Stimulated activated CD8-positive, alpha-beta memory T cell treated with anti-CD3 and anti-CD28 coated beads, Interleukin-4, amount 100 ng/mL, for 1 hour (primary cell): ENCODE data around the gene KDM7A.

ENCODE experiments used
- DNase-seq, 2 donors: peaks; one replicate each; pipeline ENCODE4 v3.0.0-alpha.2; 2020; ENCODE audit warnings: low read depth in 2 of 2, low spot score in 1 of 2

Gene KDM7A

GRCh38 chr7:140093375-140093774 is 83.4 kb downstream of the KDM7A start:
- no peak for DNase-seq

DNA sequence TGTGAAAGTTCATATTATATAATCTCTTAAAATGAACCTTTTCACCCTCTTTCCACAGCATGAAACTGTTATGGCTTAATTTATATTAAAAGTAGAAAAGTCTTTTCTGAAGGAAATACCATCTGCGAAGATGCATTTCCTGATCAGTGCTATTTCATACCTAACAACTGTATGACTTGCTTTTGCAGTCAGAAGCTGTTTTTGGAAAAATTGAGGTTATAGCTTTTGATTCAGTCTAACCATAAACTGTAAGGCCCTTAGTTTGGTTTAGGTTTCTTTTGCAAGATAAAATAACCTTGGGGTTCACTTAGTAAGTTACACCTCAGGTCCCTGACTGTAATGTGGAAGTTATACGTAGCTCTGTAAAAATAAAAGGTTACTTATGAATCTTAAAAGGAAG is 91.3 kb downstream of the KDM7A start:
- DNase-seq, result no peak

DNA sequence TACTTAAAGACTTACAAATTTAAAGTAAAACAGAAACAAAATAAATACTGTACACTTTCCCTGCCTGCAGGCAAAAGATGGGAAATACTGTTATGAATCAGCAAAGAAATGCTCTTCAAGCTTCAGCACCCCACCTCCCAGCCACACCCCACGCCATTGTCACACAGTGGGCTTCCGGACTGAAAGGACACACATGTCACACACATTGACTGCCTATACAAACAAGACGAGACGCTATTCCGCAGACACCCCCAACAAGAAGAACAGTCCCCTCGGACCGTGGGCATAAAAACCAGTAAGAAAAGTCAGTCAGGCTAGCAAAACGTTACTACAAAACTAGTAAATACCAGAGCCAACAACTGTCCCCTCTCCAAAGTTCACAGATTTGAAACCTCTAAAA is 91.8 kb downstream of the KDM7A start:
- DNase-seq, result no peak

- DNase-seq, result no peak
These were observed 92.6 kb downstream of the KDM7A start for GRCh38 chr7:140084142-140084655.

GRCh38 chr7:140082770-140083169 is 94.0 kb downstream of the KDM7A start:
- DNase-seq, result no peak

- no peak for DNase-seq
These were observed 94.9 kb downstream of the KDM7A start for GRCh38 chr7:140081774-140082425.

- DNase-seq, result no peak
These were observed 95.9 kb downstream of the KDM7A start for GRCh38 chr7:140080919-140081318.

- no peak for DNase-seq
These were observed 97.7 kb downstream of the KDM7A start for GRCh38 chr7:140079121-140079536.

GRCh38 chr7:140078392-140078791 is 98.4 kb downstream of the KDM7A start:
- no peak for DNase-seq

- no peak for DNase-seq
These were observed 102.0 kb downstream of the KDM7A start for GRCh38 chr7:140074780-140075179.

- no peak for DNase-seq
These were observed 106.2 kb downstream of the KDM7A start for GRCh38 chr7:140070546-140070945.

GRCh38 chr7:140069298-140069949 is 107.4 kb downstream of the KDM7A start:
- DNase-seq, result no peak

DNA sequence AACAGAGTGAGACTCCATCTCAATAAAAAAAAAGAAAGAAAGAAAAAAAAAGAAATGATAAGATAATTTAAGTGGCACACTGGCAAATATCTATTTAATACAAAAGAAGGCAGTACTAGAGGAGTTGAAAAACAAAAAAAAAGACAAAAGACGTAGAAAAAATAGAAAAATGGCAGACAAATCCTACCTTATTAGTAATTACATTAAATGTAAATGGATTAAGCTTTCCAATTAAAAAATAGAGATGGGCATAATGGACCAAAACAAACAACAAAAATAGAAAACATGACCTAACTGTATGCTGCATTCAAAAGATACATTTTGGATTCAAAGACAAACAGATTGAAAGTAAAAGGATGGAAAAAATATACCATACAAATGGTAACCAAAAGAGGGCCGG is 108.8 kb downstream of the KDM7A start:
- no peak for DNase-seq

DNA sequence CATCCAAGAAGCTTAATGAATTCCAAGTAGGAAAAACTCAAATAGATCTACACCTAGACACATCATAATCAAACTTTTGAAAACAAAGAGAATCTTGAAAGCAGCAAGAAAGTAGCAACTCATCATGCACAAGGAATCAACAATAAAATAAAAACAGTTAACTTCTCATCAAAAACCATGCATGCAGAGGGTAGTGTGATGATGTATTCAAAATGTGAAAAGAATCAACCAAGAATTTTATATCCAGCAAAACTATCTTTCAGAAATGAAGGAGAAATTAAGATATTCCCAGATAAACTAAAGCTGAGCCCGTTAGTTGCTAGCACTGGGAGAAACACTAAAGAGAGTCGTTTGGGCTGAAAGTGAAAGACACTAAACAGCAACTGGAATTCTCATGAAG is 109.7 kb downstream of the KDM7A start:
- no peak for DNase-seq

- DNase-seq, result peak; percentile 75 to 77
These were observed 114.1 kb downstream of the KDM7A start, which contains the start of gene PARP12 for GRCh38 chr7:140062528-140063299. Gene PARP12, minus strand, starts transcription at chr7:140062951. Its CDS starts 104 bp downstream, at chr7:140062847.

DNA sequence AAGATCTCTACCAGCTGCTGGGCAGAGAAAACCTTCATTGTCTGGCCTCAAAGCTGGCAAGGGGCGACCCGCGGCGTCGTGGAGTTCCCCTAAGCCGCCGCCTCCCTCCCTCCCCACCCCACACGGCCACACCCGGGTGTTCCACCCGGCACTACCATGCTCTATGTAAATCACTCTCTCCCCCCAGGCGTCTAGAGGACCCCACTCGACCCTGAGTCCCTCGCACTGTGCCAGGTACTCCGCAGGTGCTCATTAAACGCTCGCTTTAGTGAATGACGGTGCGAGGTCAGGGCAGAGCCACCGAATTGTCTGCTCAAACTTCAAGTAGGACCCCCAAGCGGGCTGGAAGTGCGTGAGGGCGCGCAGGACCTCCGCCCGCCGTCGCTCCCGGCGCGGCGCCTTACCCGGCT is 114.7 kb downstream of the KDM7A start:
- DNase-seq, result peak; percentile 11 to 35

GRCh38 chr7:140061607-140061930 is 115.2 kb downstream of the KDM7A start:
- no peak for DNase-seq

- no peak for DNase-seq
These were observed 115.8 kb downstream of the KDM7A start for GRCh38 chr7:140060788-140061606.

DNA sequence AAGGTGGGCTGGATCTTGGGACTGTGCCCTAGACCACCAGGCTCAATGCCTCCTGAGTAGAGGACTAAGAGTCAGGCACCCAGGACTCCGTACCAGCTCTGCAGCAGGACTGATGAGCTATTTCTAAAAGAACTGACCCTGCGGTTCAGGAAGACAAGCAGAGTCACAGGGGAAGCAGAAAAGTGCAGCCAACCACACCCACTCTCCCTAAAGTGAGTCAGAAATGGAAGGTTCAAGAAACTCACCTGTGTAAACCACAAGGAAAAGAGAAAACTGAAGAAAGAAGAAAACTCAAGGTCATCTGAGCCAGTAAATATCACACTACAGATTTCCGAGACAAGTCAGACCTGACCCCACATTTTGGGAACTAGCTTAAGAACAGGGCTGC is 116.5 kb downstream of the KDM7A start:
- no peak for DNase-seq

DNA sequence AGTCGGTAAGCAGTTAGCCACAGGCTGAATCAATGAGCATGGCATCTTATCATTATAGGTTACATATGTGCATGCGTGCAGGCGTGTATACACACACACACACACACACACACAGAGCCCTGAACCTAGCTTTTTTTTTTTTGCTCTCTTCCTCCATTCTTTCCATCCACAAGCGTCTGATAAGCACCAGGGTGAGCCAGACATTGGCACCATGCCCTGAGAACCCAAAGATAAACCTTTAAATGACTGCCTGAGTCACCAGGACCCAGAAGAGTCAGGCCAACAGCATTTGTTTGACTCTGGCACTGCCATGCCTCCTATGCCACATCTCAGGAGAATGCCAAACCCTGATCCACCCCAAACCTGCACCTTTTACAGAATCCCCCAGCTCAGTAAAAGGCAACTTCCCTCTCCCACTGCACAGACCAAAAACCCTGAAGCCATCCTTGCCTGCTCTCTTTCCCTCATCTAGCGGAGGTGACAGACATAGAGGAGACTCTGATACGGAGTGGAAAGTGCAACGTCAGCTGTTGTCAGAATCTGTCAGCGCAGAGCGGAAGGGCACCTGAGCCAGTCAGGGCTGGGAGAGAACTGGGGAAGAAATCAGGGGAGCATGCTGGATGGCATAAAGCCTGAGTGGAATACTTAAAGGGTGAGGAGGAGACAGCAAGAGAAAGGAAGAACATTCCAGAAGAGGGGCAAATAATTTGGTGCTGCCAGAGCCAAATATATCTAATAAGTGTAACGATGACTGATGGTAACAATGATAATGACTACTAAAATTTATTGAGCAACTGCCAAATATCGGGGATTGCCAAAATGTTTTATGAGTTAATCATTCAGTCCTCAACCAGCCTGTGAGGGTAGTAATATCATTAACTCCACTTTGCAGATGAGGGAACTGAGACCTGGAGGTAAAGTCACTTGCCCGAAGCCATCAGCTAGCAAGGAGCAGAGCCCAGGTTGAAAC is 117.2 kb downstream of the KDM7A start:
- DNase-seq, result peak in 1 of 2 donors; percentile 36
